Measurements from ENCODE around the gene SRGAP2C.
"Not testable (repeated sequence)": the region's sequence is repeated elsewhere in the genome, so short reads cannot be mapped to it uniquely, and the experiment has no call there.

The SRGAP2C gene

DNA sequence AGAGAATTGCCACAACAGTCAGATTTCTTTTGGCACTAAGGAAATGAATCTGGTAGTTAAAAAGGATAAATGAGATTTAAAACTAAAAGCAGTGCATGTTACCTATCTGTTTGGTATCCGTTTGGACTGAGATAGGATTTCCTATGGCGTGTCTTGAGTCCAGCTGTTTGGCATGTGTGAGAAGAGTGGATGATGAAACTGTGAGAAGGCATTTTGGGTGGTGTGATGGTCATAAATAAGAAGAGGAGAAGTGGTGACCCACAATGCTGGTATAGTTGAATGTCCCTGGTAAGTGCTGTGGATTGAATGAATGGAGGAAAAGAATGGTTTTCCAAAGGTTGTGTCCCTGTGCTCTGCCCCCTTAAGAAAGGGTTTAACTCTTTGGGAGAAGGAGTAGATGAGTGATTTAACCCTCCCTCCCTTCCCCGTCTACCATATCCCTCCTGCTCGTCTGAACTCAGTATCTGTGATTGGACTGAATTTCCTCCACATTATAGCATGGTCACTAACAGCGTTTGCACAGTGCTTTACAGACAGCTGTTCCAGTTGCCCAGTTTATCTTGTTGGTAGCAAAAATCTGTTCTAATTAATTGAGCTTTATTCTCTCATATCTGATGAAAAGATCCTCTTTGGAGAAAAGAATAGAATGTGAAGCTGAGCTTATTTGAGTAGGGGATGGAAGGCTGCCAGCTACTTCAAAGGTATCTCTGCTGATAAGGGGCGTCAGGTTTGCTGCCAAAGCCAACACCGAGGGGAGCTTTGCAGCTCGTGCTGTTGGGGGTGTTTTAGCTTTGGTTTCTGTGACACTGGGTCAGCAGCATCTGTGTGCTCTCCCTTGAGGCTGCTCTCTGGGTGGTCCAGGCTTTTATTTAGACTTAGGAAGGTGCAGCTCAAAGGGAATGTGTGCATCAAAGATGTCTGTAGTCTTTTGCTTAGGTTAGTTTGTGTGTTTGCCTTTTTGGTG is 148.1 kb downstream of the SRGAP2C start:
- not testable (repeated sequence) for H3K4me1 ChIP-seq (ENCODE audit: insufficient read depth, low read length); H3K4me3 ChIP-seq (ENCODE audit: low read depth in 1 of 2, low read length in 2 of 2); H3K9me3 ChIP-seq (ENCODE audit: low read length); H3K27me3 ChIP-seq (ENCODE audit: control insufficient read depth in 1 of 2, insufficient read depth in 2 of 2, low read length in 2 of 2); H3K36me3 ChIP-seq (ENCODE audit: insufficient read depth, low read length); H3K9ac ChIP-seq (ENCODE audit: low read length); H3K27ac ChIP-seq (ENCODE audit: low read depth, low read length)

DNA sequence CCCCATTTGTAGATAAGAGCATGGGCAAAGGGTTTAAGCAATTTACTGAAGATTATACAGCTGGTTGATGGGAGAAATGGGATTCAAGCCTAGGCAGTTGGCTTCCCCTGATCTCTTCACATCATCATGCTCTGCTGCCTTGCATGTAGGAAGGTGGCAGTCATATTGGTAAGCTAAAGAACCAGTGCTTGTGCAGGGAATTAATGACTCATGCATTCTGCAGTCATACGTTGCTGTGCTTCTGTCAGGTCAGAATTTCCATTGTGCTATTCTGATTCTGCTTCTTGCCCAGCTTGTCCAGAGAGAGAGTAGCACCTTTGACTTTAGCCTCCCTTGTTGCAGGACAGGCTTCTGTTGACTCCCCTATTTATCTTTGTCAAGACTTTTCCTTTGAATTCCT is 153.2 kb downstream of the SRGAP2C start:
- H3K27me3 ChIP-seq (ENCODE audit: control insufficient read depth in 1 of 2, insufficient read depth in 2 of 2, low read length in 2 of 2); H3K9me3 ChIP-seq (ENCODE audit: low read length); H3K9ac ChIP-seq (ENCODE audit: low read length); H3K4me1 ChIP-seq (ENCODE audit: insufficient read depth, low read length); H3K4me3 ChIP-seq (ENCODE audit: low read depth in 1 of 2, low read length in 2 of 2); H3K36me3 ChIP-seq (ENCODE audit: insufficient read depth, low read length); H3K27ac ChIP-seq (ENCODE audit: low read depth, low read length): not testable (repeated sequence)

DNA sequence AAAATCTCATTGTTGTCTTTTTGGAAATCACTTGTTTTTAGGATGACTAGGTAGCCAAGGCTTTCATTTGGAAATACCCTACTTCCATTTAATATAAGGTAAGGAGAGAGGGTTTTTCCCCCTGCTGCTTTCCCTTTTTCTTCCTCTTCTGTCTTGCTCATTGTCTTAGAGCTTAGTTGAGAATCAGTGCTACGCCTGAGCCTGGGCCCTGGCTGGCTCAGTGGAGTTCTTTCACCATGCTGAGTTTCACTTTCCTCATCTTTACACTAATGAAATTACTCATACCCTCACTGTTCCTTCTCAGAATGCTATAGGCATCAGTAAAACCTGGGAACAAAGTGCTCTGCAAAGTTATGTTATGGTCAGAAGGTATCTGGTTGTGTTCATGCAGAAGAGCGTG is 154.8 kb downstream of the SRGAP2C start:
- not testable (repeated sequence) for H3K4me3 ChIP-seq (ENCODE audit: low read depth in 1 of 2, low read length in 2 of 2); H3K27ac ChIP-seq (ENCODE audit: low read depth, low read length); H3K9ac ChIP-seq (ENCODE audit: low read length); H3K27me3 ChIP-seq (ENCODE audit: control insufficient read depth in 1 of 2, insufficient read depth in 2 of 2, low read length in 2 of 2); H3K4me1 ChIP-seq (ENCODE audit: insufficient read depth, low read length); H3K9me3 ChIP-seq (ENCODE audit: low read length); H3K36me3 ChIP-seq (ENCODE audit: insufficient read depth, low read length)

DNA sequence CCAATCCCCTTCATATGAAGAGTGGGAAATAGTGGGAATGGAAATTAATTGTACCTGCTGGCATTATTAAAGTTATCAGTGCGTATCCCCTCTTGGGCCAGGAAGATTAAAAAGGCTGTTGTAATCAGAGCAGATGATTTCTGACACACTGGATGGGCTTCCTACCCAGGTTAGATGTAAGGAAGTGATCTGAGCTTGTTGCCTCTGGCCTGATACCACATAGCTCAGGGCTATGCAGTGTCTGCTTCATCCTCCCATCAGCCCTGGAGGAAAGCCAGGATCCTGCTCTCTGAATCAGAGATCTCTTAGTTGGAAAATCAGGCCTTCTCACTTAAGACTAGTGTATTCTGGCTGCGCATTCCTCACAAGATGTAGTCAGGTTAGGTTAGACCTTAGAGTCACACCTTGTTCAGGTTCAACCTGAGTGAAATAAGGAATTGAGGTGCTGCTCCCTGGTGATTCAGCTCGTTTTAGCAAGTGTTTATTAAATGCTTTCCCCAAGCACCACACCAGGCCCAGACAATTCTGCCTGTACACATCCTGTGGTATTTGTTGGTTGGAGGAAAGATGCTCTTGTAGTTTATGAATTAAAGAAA is 158.6 kb downstream of the SRGAP2C start:
- not testable (repeated sequence) for H3K9ac ChIP-seq (ENCODE audit: low read length); H3K9me3 ChIP-seq (ENCODE audit: low read length); H3K36me3 ChIP-seq (ENCODE audit: insufficient read depth, low read length); H3K27ac ChIP-seq (ENCODE audit: low read depth, low read length); H3K27me3 ChIP-seq (ENCODE audit: control insufficient read depth in 1 of 2, insufficient read depth in 2 of 2, low read length in 2 of 2); H3K4me3 ChIP-seq (ENCODE audit: low read depth in 1 of 2, low read length in 2 of 2); H3K4me1 ChIP-seq (ENCODE audit: insufficient read depth, low read length)

DNA sequence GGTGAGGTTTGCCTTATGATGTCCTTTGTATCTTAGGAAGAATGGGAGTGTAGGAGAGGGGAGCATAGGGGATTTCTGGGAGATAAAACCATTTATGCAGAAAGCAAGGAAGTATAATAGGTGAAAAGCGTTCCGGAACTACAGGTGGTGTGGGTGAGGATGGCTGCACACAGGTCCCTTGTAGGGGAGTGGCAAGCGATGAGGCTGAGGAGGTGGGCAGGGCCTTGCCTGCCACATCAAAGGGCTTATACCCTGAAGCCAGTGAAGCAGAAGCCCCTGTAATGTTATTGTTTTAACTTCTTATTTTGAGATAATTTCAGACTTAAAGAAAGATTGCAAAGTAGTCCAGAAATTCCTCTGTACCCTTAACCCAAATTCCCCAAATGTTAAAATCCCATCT is 159.6 kb downstream of the SRGAP2C start:
- not testable (repeated sequence) for H3K4me3 ChIP-seq (ENCODE audit: low read depth in 1 of 2, low read length in 2 of 2); H3K4me1 ChIP-seq (ENCODE audit: insufficient read depth, low read length); H3K27me3 ChIP-seq (ENCODE audit: control insufficient read depth in 1 of 2, insufficient read depth in 2 of 2, low read length in 2 of 2); H3K9me3 ChIP-seq (ENCODE audit: low read length); H3K9ac ChIP-seq (ENCODE audit: low read length); H3K36me3 ChIP-seq (ENCODE audit: insufficient read depth, low read length); H3K27ac ChIP-seq (ENCODE audit: low read depth, low read length)

DNA sequence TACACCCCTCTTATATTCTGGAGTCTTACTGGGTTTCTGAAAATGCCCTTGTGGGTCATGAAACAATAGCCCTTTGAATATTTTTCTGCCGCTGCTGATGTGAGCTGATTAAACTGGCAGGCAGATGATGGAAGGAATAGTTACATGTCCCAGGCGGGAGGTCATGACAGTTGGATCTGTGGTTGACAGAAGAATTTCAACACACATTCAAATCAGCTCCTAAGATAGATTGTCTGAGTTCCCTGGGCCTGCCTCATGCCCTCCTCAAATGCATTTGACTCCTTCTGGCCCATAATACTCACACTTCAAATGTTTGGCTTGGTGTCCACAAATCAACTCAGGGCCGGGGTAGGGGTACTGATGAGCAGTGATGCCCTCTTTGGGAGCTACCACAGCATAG is 161.9 kb downstream of the SRGAP2C start:
- H3K27me3 ChIP-seq (ENCODE audit: control insufficient read depth in 1 of 2, insufficient read depth in 2 of 2, low read length in 2 of 2); H3K9ac ChIP-seq (ENCODE audit: low read length); H3K27ac ChIP-seq (ENCODE audit: low read depth, low read length); H3K9me3 ChIP-seq (ENCODE audit: low read length); H3K36me3 ChIP-seq (ENCODE audit: insufficient read depth, low read length); H3K4me1 ChIP-seq (ENCODE audit: insufficient read depth, low read length); H3K4me3 ChIP-seq (ENCODE audit: low read depth in 1 of 2, low read length in 2 of 2): not testable (repeated sequence)

DNA sequence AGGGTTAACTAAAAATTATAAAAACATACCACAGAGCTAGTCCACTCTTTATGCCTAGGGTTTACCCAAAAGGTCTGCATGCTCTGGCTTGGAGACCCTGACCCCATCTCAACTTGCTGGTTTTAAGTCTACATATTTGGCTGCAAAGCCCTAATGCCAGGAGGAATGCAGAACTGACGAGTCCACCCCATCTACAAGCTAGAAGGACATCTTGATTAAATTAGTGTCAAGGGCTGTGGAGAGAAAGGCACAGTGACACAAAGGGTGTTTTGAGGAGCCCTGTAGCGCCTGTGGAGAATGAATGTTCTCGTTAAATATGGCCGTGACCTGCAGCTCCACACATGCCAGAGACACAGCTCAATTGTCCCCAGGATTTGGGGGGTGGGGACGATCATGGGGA is 162.7 kb downstream of the SRGAP2C start:
- not testable (repeated sequence) for H3K9me3 ChIP-seq (ENCODE audit: low read length); H3K4me1 ChIP-seq (ENCODE audit: insufficient read depth, low read length); H3K27ac ChIP-seq (ENCODE audit: low read depth, low read length); H3K27me3 ChIP-seq (ENCODE audit: control insufficient read depth in 1 of 2, insufficient read depth in 2 of 2, low read length in 2 of 2); H3K9ac ChIP-seq (ENCODE audit: low read length); H3K36me3 ChIP-seq (ENCODE audit: insufficient read depth, low read length); H3K4me3 ChIP-seq (ENCODE audit: low read depth in 1 of 2, low read length in 2 of 2)

DNA sequence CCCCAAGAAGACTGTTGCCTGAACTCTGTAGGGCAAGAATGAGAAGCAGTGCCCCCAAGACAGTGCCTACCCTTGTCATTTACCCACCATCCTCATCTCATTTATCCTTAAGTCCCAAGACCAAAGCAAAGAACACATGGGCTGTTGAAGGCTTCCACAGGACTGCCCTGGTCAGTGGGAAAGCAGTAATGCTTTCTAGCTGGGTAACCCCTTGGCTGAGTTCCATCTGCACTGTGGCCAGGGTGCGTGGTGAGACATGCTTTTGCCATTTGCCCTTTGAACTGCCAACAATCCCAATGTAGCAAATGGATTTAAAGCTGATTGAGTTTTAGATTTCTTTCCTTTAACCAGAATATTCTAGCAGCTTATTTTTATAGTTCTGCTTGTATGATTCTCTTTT is 163.3 kb downstream of the SRGAP2C start:
- H3K9me3 ChIP-seq (ENCODE audit: low read length); H3K4me1 ChIP-seq (ENCODE audit: insufficient read depth, low read length); H3K27me3 ChIP-seq (ENCODE audit: control insufficient read depth in 1 of 2, insufficient read depth in 2 of 2, low read length in 2 of 2); H3K9ac ChIP-seq (ENCODE audit: low read length); H3K4me3 ChIP-seq (ENCODE audit: low read depth in 1 of 2, low read length in 2 of 2); H3K27ac ChIP-seq (ENCODE audit: low read depth, low read length); H3K36me3 ChIP-seq (ENCODE audit: insufficient read depth, low read length): not testable (repeated sequence)

DNA sequence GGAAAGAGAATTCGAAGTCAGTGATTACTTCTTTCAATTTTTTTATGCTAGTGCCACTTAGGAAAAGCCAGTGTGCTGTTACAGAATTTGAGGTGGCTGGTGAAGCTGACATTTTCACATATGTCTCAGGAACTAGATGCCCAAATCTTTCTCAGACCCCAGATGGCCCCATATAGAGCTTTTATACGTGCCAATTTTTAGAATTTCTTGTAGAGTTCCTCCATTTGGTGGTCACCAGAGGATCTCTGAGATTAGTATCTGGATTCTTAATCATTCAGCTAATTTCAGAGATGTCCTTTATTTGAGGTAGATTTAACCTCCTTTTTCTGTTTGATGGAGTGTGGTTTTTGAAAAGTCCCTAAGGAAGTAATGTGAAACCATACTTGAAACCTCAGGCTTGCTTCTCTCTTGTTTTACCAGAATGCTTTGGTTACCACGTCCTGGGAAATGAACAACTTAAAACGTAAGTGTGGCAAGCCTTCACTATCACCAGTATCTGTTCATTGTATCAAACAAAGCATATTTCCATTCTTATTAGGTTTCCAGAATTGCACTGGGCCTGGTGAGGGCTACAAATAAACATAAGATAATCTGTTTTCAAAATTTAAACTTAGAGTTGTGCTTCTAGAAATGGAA is 164.7 kb downstream of the SRGAP2C start:
- H3K27ac ChIP-seq (ENCODE audit: low read depth, low read length); H3K4me1 ChIP-seq (ENCODE audit: insufficient read depth, low read length); H3K9me3 ChIP-seq (ENCODE audit: low read length); H3K4me3 ChIP-seq (ENCODE audit: low read depth in 1 of 2, low read length in 2 of 2); H3K36me3 ChIP-seq (ENCODE audit: insufficient read depth, low read length); H3K27me3 ChIP-seq (ENCODE audit: control insufficient read depth in 1 of 2, insufficient read depth in 2 of 2, low read length in 2 of 2); H3K9ac ChIP-seq (ENCODE audit: low read length): not testable (repeated sequence)

DNA sequence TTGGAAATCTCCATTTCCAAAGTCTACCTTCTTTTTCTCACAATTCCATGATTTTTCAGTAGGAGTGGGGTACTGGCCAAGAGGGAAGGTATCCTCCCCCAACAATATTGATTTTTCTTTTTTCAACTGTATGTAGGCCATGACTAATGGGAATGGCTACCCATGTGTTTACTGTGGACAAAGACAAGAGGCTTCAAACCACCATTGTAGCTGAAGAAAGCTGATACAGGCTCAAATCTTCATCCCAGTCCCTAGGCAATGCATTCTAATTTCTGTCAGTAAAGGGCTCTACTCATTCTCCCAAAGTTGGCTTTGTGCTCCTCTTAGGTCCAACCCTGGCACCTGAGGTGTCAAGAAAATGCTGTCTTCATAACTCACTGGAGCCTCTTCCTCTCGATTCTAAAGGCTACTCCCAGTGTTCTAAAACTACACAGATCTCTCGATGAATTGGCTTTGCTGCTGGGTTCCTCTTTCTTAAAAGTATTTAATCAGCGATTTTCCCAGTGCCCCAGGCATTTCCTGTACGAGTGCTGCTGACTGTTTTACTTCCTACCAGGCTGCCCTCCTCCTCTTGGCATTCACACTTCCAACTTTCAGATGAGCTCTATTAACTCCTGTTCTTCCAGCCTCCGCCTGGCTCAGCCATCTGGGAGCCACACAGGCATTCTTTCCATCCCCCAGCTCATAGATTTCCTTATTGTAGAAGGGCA is 171.1 kb downstream of the SRGAP2C start:
- H3K9me3 ChIP-seq (ENCODE audit: low read length); H3K9ac ChIP-seq (ENCODE audit: low read length): not testable (repeated sequence)

DNA sequence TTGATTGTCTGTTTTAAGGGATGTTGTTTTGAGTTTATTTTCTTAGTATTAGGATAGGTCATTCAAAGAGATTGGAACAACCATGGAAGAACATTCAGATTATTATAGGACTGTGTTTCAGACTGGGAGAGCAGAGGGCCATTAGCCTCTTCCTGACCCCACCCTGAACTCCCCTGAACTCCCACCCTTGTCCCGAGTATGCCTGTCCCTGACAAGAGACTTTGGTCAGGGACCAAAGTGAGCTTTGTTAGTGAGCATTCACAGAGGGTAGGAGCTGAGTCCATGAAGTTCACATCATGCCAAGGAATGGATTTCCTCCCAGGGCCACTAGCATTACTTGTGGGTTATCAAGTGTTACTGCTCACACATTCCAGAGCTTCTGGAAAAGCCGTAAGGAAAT is 172.0 kb downstream of the SRGAP2C start:
- H3K9ac ChIP-seq (ENCODE audit: low read length); H3K4me1 ChIP-seq (ENCODE audit: insufficient read depth, low read length); H3K36me3 ChIP-seq (ENCODE audit: insufficient read depth, low read length); H3K4me3 ChIP-seq (ENCODE audit: low read depth in 1 of 2, low read length in 2 of 2); H3K27me3 ChIP-seq (ENCODE audit: control insufficient read depth in 1 of 2, insufficient read depth in 2 of 2, low read length in 2 of 2); H3K9me3 ChIP-seq (ENCODE audit: low read length); H3K27ac ChIP-seq (ENCODE audit: low read depth, low read length): not testable (repeated sequence)

More for the DNA sequence above, 171.1 kb downstream of the SRGAP2C start:
- H3K4me3 ChIP-seq (ENCODE audit: low read depth in 1 of 2, low read length in 2 of 2); H3K27ac ChIP-seq (ENCODE audit: low read depth, low read length); H3K36me3 ChIP-seq (ENCODE audit: insufficient read depth, low read length); H3K27me3 ChIP-seq (ENCODE audit: control insufficient read depth in 1 of 2, insufficient read depth in 2 of 2, low read length in 2 of 2); H3K4me1 ChIP-seq (ENCODE audit: insufficient read depth, low read length): not testable (repeated sequence)
